LNCAP (cell line): Measurements from ENCODE around the gene SUSD4.

ENCODE experiments used
- CTCF ChIP-seq: fragments of 450-650 bp; IDR thresholded peaks from 2 replicates; pipeline ENCODE4 v1.5.1; 2017; ENCODE audit warnings: mild to moderate bottlenecking

The SUSD4 gene

DNA sequence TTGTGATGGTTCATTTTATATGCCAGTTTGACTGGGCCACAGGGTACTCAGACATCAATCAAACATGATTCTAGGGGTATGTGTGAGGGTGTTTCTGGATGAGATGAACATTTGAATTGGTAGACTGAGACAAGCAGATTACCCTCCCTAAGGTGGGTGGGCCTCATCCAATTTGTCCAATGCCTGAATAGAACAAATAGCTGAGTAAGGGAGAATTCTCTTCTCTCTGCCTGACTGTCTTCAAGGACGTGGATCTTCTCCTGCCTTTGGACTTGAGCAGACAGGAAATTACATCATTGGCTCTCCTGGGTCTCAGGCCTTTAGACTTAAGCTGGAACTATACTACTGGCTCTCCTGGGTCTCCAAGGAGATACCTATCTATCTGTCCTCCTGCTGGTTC, 64.4 kb downstream of the SUSD4 start:
- no peak for TF ChIP-seq CTCF

GRCh38 chr1:223298701-223299100, 65.3 kb downstream of the SUSD4 start:
- TF ChIP-seq CTCF, result no peak

DNA sequence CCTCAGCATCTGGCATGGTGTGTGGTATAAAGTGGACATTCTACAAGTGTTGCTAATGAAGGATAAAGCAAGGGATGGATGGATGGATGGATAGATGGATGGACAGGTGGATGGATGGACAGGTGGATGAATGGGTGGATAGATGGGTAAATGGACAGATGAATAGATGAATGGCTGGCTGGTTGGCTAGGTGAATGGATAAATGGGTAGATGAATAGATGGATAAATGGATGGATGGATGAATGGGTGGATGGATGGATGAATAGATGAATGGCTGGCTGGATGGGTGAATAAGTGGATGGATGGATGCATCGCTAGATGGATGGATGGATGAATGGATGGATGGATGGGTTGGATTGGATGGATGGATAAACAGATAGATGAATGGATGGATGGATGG, 66.2 kb downstream of the SUSD4 start:
- TF ChIP-seq CTCF, result no peak

GRCh38 chr1:223291796-223292195, 72.2 kb downstream of the SUSD4 start:
- no peak for TF ChIP-seq CTCF

GRCh38 chr1:223290397-223290796, 73.6 kb downstream of the SUSD4 start:
- TF ChIP-seq CTCF, result no peak

DNA sequence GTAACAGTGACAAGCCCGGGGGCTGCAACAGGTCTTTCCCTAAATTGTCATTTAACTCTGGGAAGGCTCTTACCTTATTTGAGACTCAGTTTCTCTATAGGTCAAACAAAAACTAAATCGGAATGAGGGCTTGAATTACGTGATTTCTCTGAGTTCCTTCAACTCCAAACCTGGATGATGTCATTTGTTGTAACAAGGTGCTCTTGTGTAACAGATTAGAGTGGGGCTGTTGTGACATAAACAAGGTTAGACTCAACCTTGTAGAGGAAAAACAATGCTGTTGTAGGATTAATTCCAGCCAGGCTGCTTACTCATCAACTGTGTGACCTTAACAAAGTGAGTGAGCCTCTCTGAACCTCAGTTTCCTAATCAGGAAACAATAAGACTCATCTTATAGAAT, 74.4 kb downstream of the SUSD4 start:
- no peak for TF ChIP-seq CTCF

GRCh38 chr1:223288826-223289225, 75.2 kb downstream of the SUSD4 start:
- TF ChIP-seq CTCF, result no peak

- TF ChIP-seq CTCF, result no peak
These were observed 78.5 kb downstream of the SUSD4 start for GRCh38 chr1:223285452-223285851.
